Fibroblast of pulmonary artery (primary cell): Measurements from ENCODE around the gene ZNF12.
"Not testable (repeated sequence)": the region's sequence is repeated elsewhere in the genome, so short reads cannot be mapped to it uniquely, and the experiment has no call there.

ENCODE experiments used
- DNase-seq: peaks from one replicate; pipeline ENCODE4 v3.0.0-alpha.2; 2010; ENCODE audit warnings: low read depth
- H3K4me3 ChIP-seq: replicated peaks from 2 replicates; pipeline ENCODE4 v1.5.1; 2011; ENCODE audit warnings: low read depth, mild to moderate bottlenecking, control low read depth, low read length, moderate library complexity
- TF ChIP-seq, protein P1 (sequence below): IDR thresholded peaks from 2 replicates; pipeline ENCODE4 v1.5.1; 2011; ENCODE audit warnings: mild to moderate bottlenecking, control low read depth, low read length, inconsistent platforms; ENCODE audit errors: missing control alignments

The ZNF12 gene

DNA sequence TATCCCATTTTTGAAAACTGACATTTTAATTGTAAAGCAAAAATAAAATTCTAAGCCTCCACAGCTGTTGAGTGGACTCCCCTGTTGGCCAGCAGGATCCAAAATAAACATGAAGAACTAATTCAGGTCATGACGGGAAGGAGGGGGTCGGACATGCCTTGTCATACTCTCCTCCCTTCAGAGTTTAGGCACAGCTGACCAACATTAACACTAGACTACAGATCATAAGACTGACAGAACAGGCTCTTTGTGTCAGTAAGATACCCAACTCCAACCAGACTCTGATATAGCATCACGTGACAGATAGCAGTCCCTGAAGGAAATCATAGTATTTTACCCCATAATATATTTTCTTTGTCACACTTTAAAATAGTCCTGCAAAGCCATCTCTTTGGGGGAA lies 20.9 kb upstream of the ZNF12 start:
- no peak for DNase-seq

DNA sequence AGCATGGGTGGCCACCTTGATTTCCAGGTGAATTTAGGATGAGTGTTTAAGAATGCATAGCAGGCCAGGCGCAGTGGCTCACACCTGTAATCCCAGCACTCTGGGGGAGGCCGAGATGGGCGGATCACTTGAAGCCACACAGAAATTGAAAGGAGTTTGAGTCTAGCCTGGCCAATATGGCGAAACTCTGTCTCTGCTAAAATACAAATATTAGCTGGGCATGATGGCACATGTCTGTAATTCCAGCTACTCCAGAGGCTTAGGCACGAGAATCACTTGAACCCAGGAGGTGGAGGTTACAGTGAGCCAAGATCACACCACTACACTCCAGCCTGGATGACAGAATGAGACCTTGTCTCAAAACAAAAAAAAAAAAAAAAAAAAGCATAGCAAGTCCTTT lies 19.6 kb upstream of the ZNF12 start:
- H3K4me3 ChIP-seq, DNase-seq: not testable (repeated sequence)

More for the DNA sequence above, 20.9 kb upstream of the ZNF12 start:
- TF ChIP-seq, protein P1, sequence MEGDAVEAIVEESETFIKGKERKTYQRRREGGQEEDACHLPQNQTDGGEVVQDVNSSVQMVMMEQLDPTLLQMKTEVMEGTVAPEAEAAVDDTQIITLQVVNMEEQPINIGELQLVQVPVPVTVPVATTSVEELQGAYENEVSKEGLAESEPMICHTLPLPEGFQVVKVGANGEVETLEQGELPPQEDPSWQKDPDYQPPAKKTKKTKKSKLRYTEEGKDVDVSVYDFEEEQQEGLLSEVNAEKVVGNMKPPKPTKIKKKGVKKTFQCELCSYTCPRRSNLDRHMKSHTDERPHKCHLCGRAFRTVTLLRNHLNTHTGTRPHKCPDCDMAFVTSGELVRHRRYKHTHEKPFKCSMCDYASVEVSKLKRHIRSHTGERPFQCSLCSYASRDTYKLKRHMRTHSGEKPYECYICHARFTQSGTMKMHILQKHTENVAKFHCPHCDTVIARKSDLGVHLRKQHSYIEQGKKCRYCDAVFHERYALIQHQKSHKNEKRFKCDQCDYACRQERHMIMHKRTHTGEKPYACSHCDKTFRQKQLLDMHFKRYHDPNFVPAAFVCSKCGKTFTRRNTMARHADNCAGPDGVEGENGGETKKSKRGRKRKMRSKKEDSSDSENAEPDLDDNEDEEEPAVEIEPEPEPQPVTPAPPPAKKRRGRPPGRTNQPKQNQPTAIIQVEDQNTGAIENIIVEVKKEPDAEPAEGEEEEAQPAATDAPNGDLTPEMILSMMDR, result no peak
- H3K4me3 ChIP-seq, result no peak overlapping the region

DNA sequence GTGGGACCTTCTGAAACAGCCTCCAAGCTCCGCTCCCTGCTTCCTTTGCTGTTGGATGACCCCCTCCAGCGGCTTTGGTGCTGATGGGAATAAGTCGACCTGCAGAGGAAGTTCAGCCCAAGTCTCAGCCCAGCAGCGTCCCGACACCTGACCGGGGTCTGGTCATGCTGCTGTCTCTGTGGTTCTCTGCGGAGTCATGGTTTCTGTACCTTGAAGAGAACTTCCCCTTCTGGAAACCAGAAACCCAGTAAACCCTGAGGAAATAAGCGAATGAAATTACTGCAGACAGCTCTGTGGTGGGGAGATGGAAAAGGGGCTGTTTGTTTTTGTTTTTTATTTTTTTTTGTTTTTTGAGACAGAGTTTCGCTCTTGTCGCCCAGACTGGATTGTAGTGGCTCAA lies 18.3 kb upstream of the ZNF12 start:
- no peak for DNase-seq
- TF ChIP-seq, protein P1, result no peak
- no peak overlapping the region for H3K4me3 ChIP-seq

DNA sequence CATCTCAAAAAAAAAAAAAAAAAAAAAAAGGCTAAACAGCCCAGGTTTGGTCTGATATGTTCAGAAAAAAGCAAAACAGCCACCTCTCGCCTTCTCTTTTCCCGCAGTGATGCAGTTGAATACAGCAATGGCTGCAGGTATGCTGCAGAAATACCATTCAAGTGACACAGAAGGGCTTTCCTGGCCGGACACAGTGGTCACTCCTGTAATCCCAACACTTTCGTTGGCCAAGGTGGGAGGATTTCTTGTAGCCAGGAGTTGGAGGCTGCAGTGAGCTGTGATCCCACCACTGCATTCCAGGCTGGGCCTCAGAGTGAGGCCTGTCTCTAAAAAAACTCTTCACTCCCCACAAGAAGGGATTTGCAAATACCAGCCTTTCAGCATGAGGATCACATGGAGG lies 17.6 kb upstream of the ZNF12 start:
- DNase-seq, H3K4me3 ChIP-seq: not testable (repeated sequence)

DNA sequence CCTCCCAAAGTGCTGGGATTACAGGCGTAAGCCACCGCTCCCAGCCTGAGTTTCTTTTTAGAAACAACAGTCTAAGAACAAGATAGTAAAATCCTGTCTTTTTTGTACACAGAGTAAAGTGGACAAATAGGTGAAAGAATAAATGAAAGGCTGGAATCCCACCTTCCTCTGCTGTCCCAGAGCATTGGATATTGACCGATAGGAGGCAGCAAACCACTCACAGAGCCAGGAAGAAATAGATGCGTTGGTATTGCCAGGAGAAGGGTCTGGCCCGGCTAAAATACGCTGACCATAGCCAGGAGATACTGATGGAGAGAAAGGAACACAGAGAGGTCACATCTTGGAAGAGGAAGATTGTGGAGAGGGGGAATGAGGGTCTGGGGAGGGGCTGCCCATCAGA lies 11.4 kb upstream of the ZNF12 start:
- no peak overlapping the region for H3K4me3 ChIP-seq
- TF ChIP-seq, protein P1, result no peak

DNA sequence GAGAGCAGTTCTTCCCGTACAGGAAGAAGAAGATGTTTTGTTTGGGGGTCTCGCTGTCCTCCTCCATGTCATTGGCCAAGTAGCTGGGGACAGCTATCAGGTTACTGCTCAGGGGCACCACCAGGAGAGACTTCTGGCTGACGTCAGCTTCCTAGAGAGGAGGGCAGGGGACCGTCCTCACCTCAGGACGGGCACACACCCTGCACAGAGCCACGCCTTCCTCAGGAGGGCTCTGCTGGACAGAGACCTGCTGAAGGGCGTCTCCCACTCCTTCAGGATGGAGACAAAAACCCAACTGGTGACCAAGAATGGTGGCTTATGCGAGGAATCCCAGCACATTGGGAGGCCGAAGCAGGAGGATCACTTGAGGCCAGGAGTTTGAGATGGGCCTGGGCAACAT lies 9.2 kb upstream of the ZNF12 start:
- not testable (repeated sequence) for DNase-seq, H3K4me3 ChIP-seq

More for the DNA sequence above, 11.4 kb upstream of the ZNF12 start:
- no peak for DNase-seq

DNA sequence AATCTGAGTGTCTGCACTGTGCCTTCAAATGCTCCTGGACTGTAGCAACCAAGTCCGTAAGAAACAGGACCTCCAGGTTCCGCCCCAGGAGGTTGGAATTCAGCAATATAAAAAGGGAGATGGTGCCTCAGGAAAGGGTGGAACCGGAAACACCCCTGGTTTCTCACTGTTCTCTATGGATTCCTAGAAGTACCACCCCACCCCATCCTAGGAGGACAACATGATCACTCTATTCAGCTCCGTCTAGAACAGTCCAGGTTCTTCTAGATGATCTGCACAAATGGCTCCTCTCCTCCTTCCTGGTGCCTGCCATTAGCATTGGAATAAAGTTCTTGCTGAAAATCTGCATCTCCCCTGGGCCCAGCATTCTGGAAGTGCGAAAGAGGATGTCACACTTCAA lies 7.6 kb upstream of the ZNF12 start:
- DNase-seq, result no peak
- TF ChIP-seq, protein P1, result no peak

DNA sequence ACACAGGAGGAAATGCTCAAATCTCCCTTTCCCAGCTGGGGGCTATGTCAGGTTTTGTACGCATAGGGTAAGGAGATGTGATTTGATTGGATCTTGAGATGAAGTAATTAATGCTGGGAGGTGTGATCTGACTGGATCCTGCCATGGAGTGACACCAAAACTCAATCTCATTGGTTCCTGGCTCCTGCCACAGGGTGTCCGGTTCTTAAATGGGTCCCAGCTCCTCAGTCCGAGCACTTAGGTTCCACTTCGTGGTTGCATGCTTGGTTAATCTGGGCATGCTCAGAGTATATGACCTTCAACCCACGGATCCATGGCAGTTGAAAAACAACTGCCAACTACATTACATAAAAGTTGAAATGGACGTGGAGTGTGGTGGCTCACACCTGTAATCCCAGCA lies 3.1 kb upstream of the ZNF12 start:
- H3K4me3 ChIP-seq, result no peak overlapping the region
- TF ChIP-seq, protein P1, result no peak

More for the DNA sequence above, 7.6 kb upstream of the ZNF12 start:
- H3K4me3 ChIP-seq, result no peak overlapping the region

DNA sequence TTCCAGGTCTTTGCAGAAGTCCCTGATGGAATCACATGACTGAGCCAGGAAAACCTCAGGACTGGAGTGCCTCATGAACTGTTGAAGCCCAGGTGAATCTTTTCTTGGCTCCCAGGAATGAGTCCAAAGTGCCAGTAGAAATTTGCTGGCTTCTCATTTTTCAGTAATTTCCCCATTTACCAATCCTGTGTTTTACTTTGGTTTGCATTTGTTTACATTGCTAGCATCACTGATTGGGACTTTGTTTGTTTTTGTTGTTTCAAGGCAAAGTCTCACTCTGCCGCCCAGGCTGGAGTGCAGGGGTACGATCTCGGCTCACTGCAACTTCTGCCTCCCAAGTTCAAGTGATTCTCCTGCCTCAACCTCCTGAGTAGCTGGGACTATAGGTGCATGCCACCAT lies 1.6 kb upstream of the ZNF12 start:
- DNase-seq, result no peak
- TF ChIP-seq, protein P1, result no peak
- H3K4me3 ChIP-seq, result no peak overlapping the region

More for the DNA sequence above, 3.1 kb upstream of the ZNF12 start:
- DNase-seq, result no peak
